Liver (tissue), 3 donors: Measurements from ENCODE around the gene POLR2C.

Experiments used
- CTCF ChIP-seq: fragments of 150-350 bp; IDR thresholded peaks from 2 replicates; pipeline ENCODE4 v1.5.1; 2017; ENCODE audit warnings: improper control_type of control experiment, low read depth, low read length; ENCODE audit not compliant: missing input control
- GABPA ChIP-seq, 2 donors: IDR thresholded peaks in 1 of 2; conservative IDR thresholded peaks in 1 of 2; 2 replicates each; pipeline ENCODE4 v1.6.1; 2016; ENCODE audit warnings: antibody characterized with exemption in 2 of 2, mild to moderate bottlenecking in 1 of 2, moderate library complexity in 1 of 2
- JUND ChIP-seq, 2 donors: IDR thresholded peaks; 2 replicates each; pipeline ENCODE4 v1.6.1; 2016; ENCODE audit warnings: antibody characterized with exemption in 2 of 2
- TAF1 ChIP-seq: conservative IDR thresholded peaks from 2 replicates; pipeline ENCODE4 v1.6.1; 2016; ENCODE audit warnings: antibody characterized with exemption, mild to moderate bottlenecking
- ZBTB33 ChIP-seq: IDR thresholded peaks from 2 replicates; pipeline ENCODE4 v1.6.1; 2016; ENCODE audit warnings: antibody characterized with exemption
- donor health status: healthy.
- donor health status: healthy.

GRCh38 chr16:57510016-57510871 is 47.8 kb downstream of the POLR2C start:
- TF ChIP-seq CTCF (no peak), TAF1 (no peak), JUND (IDR thresholded peaks at IDR 0.05) (no peak), GABPA (IDR thresholded peaks at IDR 0.05 in 1 of 2, conservative IDR thresholded peaks at IDR 0.05 in 1 of 2) (no peak), ZBTB33 (no peak)
